Trophoblast cell (in vitro differentiated cells and primary cell): ENCODE data around the gene TRIM8.

Source experiments
- DNase-seq, 2 donors: peaks; one replicate each; pipeline ENCODE4 v3.0.0-alpha.2; 2016
- H2AFZ ChIP-seq: 2 replicates; pipeline ENCODE4 v1.6.1; 2013; ENCODE audit warnings: low read length, moderate library complexity, mild to moderate bottlenecking; ENCODE audit not compliant: insufficient read depth, poor library complexity
- H2AK5ac ChIP-seq: 2 replicates; pipeline ENCODE4 v1.6.1; 2013; ENCODE audit warnings: mild to moderate bottlenecking, low read length
- H2BK120ac ChIP-seq: 2 replicates; pipeline ENCODE4 v1.6.1; 2013; ENCODE audit warnings: low read length, mild to moderate bottlenecking, moderate library complexity; ENCODE audit not compliant: insufficient read depth, poor library complexity
- H2BK12ac ChIP-seq: 2 replicates; pipeline ENCODE4 v1.6.1; 2013; ENCODE audit warnings: mild to moderate bottlenecking, low read length, moderate library complexity
- H2BK5ac ChIP-seq: 2 replicates; pipeline ENCODE4 v1.6.1; 2013; ENCODE audit warnings: low read length, low read depth, moderate library complexity, mild to moderate bottlenecking; ENCODE audit not compliant: poor library complexity
- H3K14ac ChIP-seq: 2 replicates; pipeline ENCODE4 v1.6.1; 2013; ENCODE audit warnings: mild to moderate bottlenecking, low read length
- H3K18ac ChIP-seq: 2 replicates; pipeline ENCODE4 v1.6.1; 2013; ENCODE audit warnings: mild to moderate bottlenecking, low read length
- H3K23ac ChIP-seq: 2 replicates; pipeline ENCODE4 v1.6.1; 2013; ENCODE audit warnings: low read length
- H3K27ac ChIP-seq: 2 replicates; pipeline ENCODE4 v1.5.1; 2013; ENCODE audit warnings: low read depth, mild to moderate bottlenecking, inconsistent platforms, low read length, moderate library complexity
- H3K27me3 ChIP-seq: 2 replicates; pipeline ENCODE4 v1.6.1; 2013; ENCODE audit warnings: inconsistent platforms, mild to moderate bottlenecking, low read length, moderate library complexity; ENCODE audit not compliant: insufficient read depth
- H3K36me3 ChIP-seq, 2 experiments: 1 replicate in 1 of 2; 2 replicates in 1 of 2; pipeline ENCODE4 v1.6.1; 2013; ENCODE audit warnings: low read length in 2 of 2, mild to moderate bottlenecking in 2 of 2, moderate library complexity in 1 of 2; ENCODE audit not compliant: insufficient read depth in 2 of 2, control insufficient read depth in 1 of 2
- H3K4ac ChIP-seq: 2 replicates; pipeline ENCODE4 v1.6.1; 2013; ENCODE audit warnings: low read depth, mild to moderate bottlenecking, low read length, moderate library complexity
- H3K4me1 ChIP-seq, 2 experiments: 1 replicate in 1 of 2; 2 replicates in 1 of 2; pipeline ENCODE4 v1.6.1; 2013; ENCODE audit warnings: low read length in 2 of 2, mild to moderate bottlenecking in 2 of 2, moderate library complexity in 1 of 2; ENCODE audit not compliant: insufficient read depth in 2 of 2, control insufficient read depth in 1 of 2
- H3K4me2 ChIP-seq: 2 replicates; pipeline ENCODE4 v1.6.1; 2013; ENCODE audit warnings: inconsistent platforms, mild to moderate bottlenecking, low read length, moderate library complexity
- H3K4me3 ChIP-seq: 2 replicates; pipeline ENCODE4 v1.5.1; 2013; ENCODE audit warnings: mild to moderate bottlenecking, low read depth, low read length, inconsistent platforms
- H3K79me1 ChIP-seq: one replicate; pipeline ENCODE4 v1.6.1; 2013; ENCODE audit warnings: low read length
- H3K79me2 ChIP-seq: 2 replicates; pipeline ENCODE4 v1.6.1; 2013; ENCODE audit warnings: low read length, mild to moderate bottlenecking; ENCODE audit not compliant: control insufficient read depth, insufficient read depth, poor library complexity
- H3K9ac ChIP-seq: 2 replicates; pipeline ENCODE4 v1.6.1; 2013; ENCODE audit warnings: mild to moderate bottlenecking, low read length
- H3K9me3 ChIP-seq: 2 replicates; pipeline ENCODE4 v1.6.1; 2013; ENCODE audit warnings: low read depth, mild to moderate bottlenecking, control low read depth, inconsistent platforms, low read length; ENCODE audit not compliant: insufficient read depth
- H4K12ac ChIP-seq: 2 replicates; pipeline ENCODE4 v1.6.1; 2013; ENCODE audit warnings: low read depth, mild to moderate bottlenecking, low read length, moderate library complexity
- H4K8ac ChIP-seq: 2 replicates; pipeline ENCODE4 v1.6.1; 2013; ENCODE audit warnings: low read depth, mild to moderate bottlenecking, low read length, moderate library complexity
- H4K91ac ChIP-seq: one replicate; pipeline ENCODE4 v1.6.1; 2013; ENCODE audit warnings: low read depth, mild to moderate bottlenecking, low read length, moderate library complexity
- WGBS: extraction: QIAGEN DNeasy Blood & Tissue Kit; methylation state at CpG from one replicate; pipeline ENCODE4 v1.1.7; 2013; ENCODE audit warnings: missing lambda C conversion rate; ENCODE audit not compliant: insufficient read length, insufficient coverage; ENCODE audit errors: extremely low coverage; 5-methylcytosine and 5-hydroxymethylcytosine counted together

The TRIM8 gene

DNA sequence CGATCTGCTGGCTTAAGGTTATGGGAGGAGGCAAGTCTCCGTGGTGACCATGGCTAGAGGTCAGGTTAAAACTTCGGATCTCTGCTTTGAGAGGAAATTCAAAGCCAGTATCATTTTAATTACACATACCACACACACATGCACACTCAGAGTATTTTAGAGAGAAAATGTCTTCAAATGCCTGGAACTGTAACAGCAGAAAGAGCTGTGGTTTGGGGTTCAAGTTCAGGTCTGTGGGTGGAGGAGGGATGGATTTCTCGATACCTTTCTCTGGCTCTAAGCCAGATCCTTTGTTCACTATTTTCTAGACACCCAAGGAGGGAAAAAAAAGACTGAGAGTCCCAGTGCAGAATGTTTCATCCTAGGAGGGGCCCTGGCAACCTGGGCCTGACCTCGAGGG, 37.4 kb downstream of the TRIM8 start:
- Histone ChIP-seq H2BK5ac (no peak overlapping the region), H2AK5ac (no peak overlapping the region), H3K14ac (no peak overlapping the region), H3K27ac (no peak overlapping the region), H3K79me2 (peaks cover 2% of the 10 kb centered on the region), H2AFZ (no peak overlapping the region), H4K12ac (no peak overlapping the region), H3K4me3 (no peak overlapping the region), H3K4ac (no peak overlapping the region), H3K9ac (no peak overlapping the region), H2BK120ac (no peak overlapping the region), H3K23ac (no peak overlapping the region), H4K91ac (no peak overlapping the region), H2BK12ac (no peak overlapping the region), H3K18ac (no peak overlapping the region), H3K79me1 (peaks cover 3% of the 10 kb centered on the region), H3K36me3 (peaks cover 3 to 13% of the 10 kb centered on the region in 2 experiments), H3K27me3 (no peaks in the 10 kb centered on the region), H3K4me2 (no peak overlapping the region), H3K4me1 (peaks cover 9 to 14% of the 10 kb centered on the region in 2 experiments), H3K9me3 (no peaks in the 10 kb centered on the region), H4K8ac (no peak overlapping the region)
- WGBS: no CpG with 5 or more reads among the region's 5 CpGs
- no peak for DNase-seq

DNA sequence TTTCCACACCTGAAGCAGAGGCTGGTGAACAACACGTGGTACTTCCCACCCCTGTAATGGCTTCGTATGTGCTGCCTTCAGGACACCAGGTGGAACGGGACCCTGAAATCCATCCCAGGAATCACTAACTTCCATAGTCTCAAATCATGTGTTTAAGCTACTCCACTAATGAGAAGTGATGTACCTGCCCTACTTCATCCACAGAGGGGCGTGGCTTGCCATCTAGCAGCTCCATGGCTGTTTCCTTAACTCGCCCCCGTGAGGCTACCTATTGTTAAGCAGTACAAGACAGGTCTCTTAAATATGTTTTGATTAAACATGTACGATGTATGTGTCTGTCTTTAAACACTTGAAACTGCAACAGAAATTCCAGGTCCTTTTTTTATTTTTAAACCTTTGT, 38.1 kb downstream of the TRIM8 start:
- Histone ChIP-seq H3K4ac (no peak overlapping the region), H4K12ac (no peak overlapping the region), H3K79me2 (no peaks in the 10 kb centered on the region), H3K4me3 (no peak overlapping the region), H3K36me3 (peaks cover 3 to 13% of the 10 kb centered on the region in 2 experiments), H3K9me3 (no peaks in the 10 kb centered on the region), H2AK5ac (no peak overlapping the region), H4K8ac (no peak overlapping the region), H3K27ac (no peak overlapping the region), H3K23ac (no peak overlapping the region), H3K79me1 (no peaks in the 10 kb centered on the region), H2BK12ac (no peak overlapping the region), H3K14ac (no peak overlapping the region), H3K27me3 (no peaks in the 10 kb centered on the region), H3K18ac (no peak overlapping the region), H2AFZ (no peak overlapping the region), H2BK120ac (no peak overlapping the region), H3K4me2 (no peak overlapping the region), H3K9ac (no peak overlapping the region), H2BK5ac (no peak overlapping the region), H4K91ac (no peak overlapping the region), H3K4me1 (peaks cover 5 to 8% of the 10 kb centered on the region in 2 experiments)
- no peak for DNase-seq
- WGBS: no CpG with 5 or more reads among the region's 7 CpGs

- no peak overlapping the region for H2AK5ac ChIP-seq
- no peak overlapping the region for H2AFZ ChIP-seq
- no peak overlapping the region for H3K4me3 ChIP-seq
- H2BK120ac ChIP-seq: no peak overlapping the region
- H3K36me3 ChIP-seq: peaks cover 3 to 13% of the 10 kb centered on the region in 2 experiments
- no peak overlapping the region for H3K18ac ChIP-seq
- DNase-seq: no peak
- H3K27ac ChIP-seq: no peak overlapping the region
- H2BK5ac ChIP-seq: no peak overlapping the region
- H3K79me1 ChIP-seq: no peaks in the 10 kb centered on the region
- no peaks in the 10 kb centered on the region for H3K27me3 ChIP-seq
- H4K12ac ChIP-seq: no peak overlapping the region
- H3K9me3 ChIP-seq: no peaks in the 10 kb centered on the region
- H3K4me2 ChIP-seq: no peak overlapping the region
- H3K23ac ChIP-seq: no peak overlapping the region
- H3K4ac ChIP-seq: no peak overlapping the region
- H3K4me1 ChIP-seq: peaks cover 1 to 4% of the 10 kb centered on the region in 2 experiments
- H3K14ac ChIP-seq: no peak overlapping the region
- no peaks in the 10 kb centered on the region for H3K79me2 ChIP-seq
- H4K91ac ChIP-seq: no peak overlapping the region
- no peak overlapping the region for H3K9ac ChIP-seq
- no peak overlapping the region for H2BK12ac ChIP-seq
- whole genome bisulfite sequencing: no CpG with 5 or more reads among the region's 4 CpGs
- no peak overlapping the region for H4K8ac ChIP-seq
These were observed 38.7 kb downstream of the TRIM8 start for GRCh38 chr10:102682981-102683380.

- no peak overlapping the region for H3K18ac ChIP-seq
- no peak overlapping the region for H3K27ac ChIP-seq
- no CpG with 5 or more reads among the region's 5 CpGs for WGBS
- H4K8ac ChIP-seq: no peak overlapping the region
- H3K79me1 ChIP-seq: no peaks in the 10 kb centered on the region
- no peak overlapping the region for H2BK12ac ChIP-seq
- no peak for DNase-seq
- no peak overlapping the region for H2BK5ac ChIP-seq
- H3K14ac ChIP-seq: no peak overlapping the region
- H3K4ac ChIP-seq: no peak overlapping the region
- H4K91ac ChIP-seq: no peak overlapping the region
- H2AFZ ChIP-seq: no peak overlapping the region
- no peak overlapping the region for H3K4me3 ChIP-seq
- no peaks in the 10 kb centered on the region for H3K9me3 ChIP-seq
- no peak overlapping the region for H4K12ac ChIP-seq
- H3K27me3 ChIP-seq: no peaks in the 10 kb centered on the region
- no peak overlapping the region for H2BK120ac ChIP-seq
- H3K9ac ChIP-seq: no peak overlapping the region
- peaks cover 3 to 13% of the 10 kb centered on the region in 2 experiments for H3K36me3 ChIP-seq
- H3K23ac ChIP-seq: no peak overlapping the region
- peaks cover 0 to 4% of the 10 kb centered on the region in 2 experiments for H3K4me1 ChIP-seq
- no peak overlapping the region for H3K4me2 ChIP-seq
- no peak overlapping the region for H2AK5ac ChIP-seq
- H3K79me2 ChIP-seq: no peaks in the 10 kb centered on the region
These were observed 39.5 kb downstream of the TRIM8 start for GRCh38 chr10:102683736-102684135.
